K562 (cell line): Measurements from ENCODE around the gene PELI2. TPM values are rescaled to one million over a fixed set of nuclear protein-coding genes. Genes with fewer than 3 reads are reported as not detected.

ENCODE experiments used
- ATAC-seq: fragments of 200-7000 bp; cut with Tn5 transposase; 3 replicates; pipeline ENCODE4 v1.9.1; 2020; ENCODE audit warnings: moderate library complexity
- BruUV-seq: library from RNA; stranded (reverse); fragments of 400-500 nt; replicated peaks from 2 replicates; lab custom pipeline; 2021; lab: Mats Ljungman, UMichigan
- CTCF ChIA-PET: fragments of 300-600 bp; formaldehyde crosslinking; extraction: SDS; loops from one replicate; lab custom pipeline; 2021; ENCODE audit warnings: low intra/inter-chr PET ratio; lab: Yijun Ruan, JAX
- POLR2A ChIA-PET: fragments of 300-600, 350-650 bp; sonication (Branson Sonifier 250); formaldehyde crosslinking; extraction: SDS; loops from one replicate; lab custom pipeline; 2021; ENCODE audit warnings: antibody characterized with exemption, inconsistent platforms; lab: Yijun Ruan, JAX
- DNase-seq, 4 experiments: peaks; one replicate each; pipeline versions ENCODE4 v3.0.0 to v3.0.0-alpha.2; 2011 to 2018; ENCODE audit warnings: low spot score in 3 of 4, mixed read lengths in 3 of 4; ENCODE audit errors: extremely low read depth in 1 of 4
- FAIRE-seq: peaks from 2 replicates; lab custom pipeline; 2011; peaks lifted over from hg19 to GRCh38; lab: Jason Lieb, UNC
- H2AFZ ChIP-seq: 2 replicates; pipeline ENCODE4 v1.6.0; 2011; ENCODE audit warnings: low read depth, low read length, control low read depth, inconsistent platforms
- H3K27ac ChIP-seq: fragments of 200-600 bp; 3 replicates; pipeline ENCODE4 v1.8.0; 2011; ENCODE audit warnings: low read depth, mild to moderate bottlenecking, control low read depth, inconsistent platforms, low read length, moderate library complexity, mixed read lengths; ENCODE audit errors: extremely low read depth
- H3K27me3 ChIP-seq, 2 experiments: fragments of 300-600 bp in 1 of 2; 2 replicates in 1 of 2; 3 replicates in 1 of 2; pipeline versions ENCODE4 v1.6.0 to v1.8.0; 2011; ENCODE audit warnings: inconsistent platforms in 2 of 2, low read length in 2 of 2, mild to moderate bottlenecking in 1 of 2, mixed read lengths in 1 of 2, moderate library complexity in 1 of 2; ENCODE audit not compliant: control insufficient read depth in 2 of 2, insufficient read depth in 2 of 2
- H3K36me3 ChIP-seq: fragments of 300-600 bp; 3 replicates; pipeline ENCODE4 v1.8.0; 2011; ENCODE audit warnings: mild to moderate bottlenecking, low read length, inconsistent platforms; ENCODE audit not compliant: control insufficient read depth, insufficient read depth
- H3K4me1 ChIP-seq, 2 experiments: fragments of 200-600 bp in 1 of 2; replicated peaks in 1 of 2; 2 replicates in 1 of 2; 3 replicates in 1 of 2; pipeline versions ENCODE4 v1.5.1 to v1.8.0; 2011; ENCODE audit warnings: inconsistent platforms in 2 of 2, low read length in 2 of 2, mild to moderate bottlenecking in 1 of 2, mixed read lengths in 1 of 2, moderate library complexity in 1 of 2; ENCODE audit not compliant: control insufficient read depth in 2 of 2, insufficient read depth in 2 of 2
- H3K4me2 ChIP-seq: 2 replicates; pipeline ENCODE4 v1.6.1; 2011; ENCODE audit warnings: low read length, control low read depth, inconsistent platforms, mixed read lengths; ENCODE audit not compliant: insufficient read depth
- H3K4me3 ChIP-seq: fragments of 200-600 bp; sonication (generic), shearing (Covaris generic); 2 replicates; pipeline ENCODE4 v1.5.1; 2016; ENCODE audit warnings: control low read depth, inconsistent platforms
- H3K79me2 ChIP-seq: fragments of 200-600 bp; 3 replicates; pipeline ENCODE4 v1.8.0; 2011; ENCODE audit warnings: low read length, inconsistent platforms; ENCODE audit not compliant: control insufficient read depth, insufficient read depth
- H3K9ac ChIP-seq, 2 experiments: 2 replicates each; pipeline versions ENCODE4 v1.6.0 to v1.6.1; 2011; ENCODE audit warnings: low read depth in 2 of 2, low read length in 2 of 2, control low read depth in 1 of 2, inconsistent platforms in 1 of 2, mild to moderate bottlenecking in 1 of 2, mixed read lengths in 1 of 2; ENCODE audit not compliant: insufficient read depth in 1 of 2
- H3K9me1 ChIP-seq: one replicate; pipeline ENCODE4 v1.6.0; 2011; ENCODE audit warnings: inconsistent platforms, mild to moderate bottlenecking, low read length, moderate library complexity; ENCODE audit not compliant: control insufficient read depth, insufficient read depth
- H3K9me3 ChIP-seq: replicated peaks from 2 replicates; pipeline ENCODE4 v1.5.1; 2011; ENCODE audit warnings: low read depth, low read length, inconsistent platforms; ENCODE audit not compliant: control insufficient read depth, insufficient read depth
- H4K20me1 ChIP-seq: replicated peaks from 2 replicates; pipeline ENCODE4 v1.6.1; 2011; ENCODE audit warnings: low read length, inconsistent platforms, mixed read lengths; ENCODE audit not compliant: control insufficient read depth, insufficient read depth
- ATF7 ChIP-seq: fragments of 450-650 bp; IDR thresholded peaks from 2 replicates; pipeline ENCODE4 v1.7.1; 2014; ENCODE audit warnings: mild to moderate bottlenecking, moderate library complexity
- COPS2 ChIP-seq: fragments of 450-650 bp; conservative IDR thresholded peaks from 2 replicates; pipeline ENCODE4 v1.6.1; 2016; ENCODE audit warnings: mild to moderate bottlenecking, moderate library complexity
- WGBS: fragments of 100-300 bp; shearing (Covaris generic); methylation state at CpG from one replicate; pipeline ENCODE4 v1.1.6; 2016; ENCODE audit warnings: low coverage, mixed read lengths; ENCODE audit not compliant: insufficient coverage; ENCODE audit errors: missing lambda C conversion rate; 5-methylcytosine and 5-hydroxymethylcytosine counted together
- in situ Hi-C: fragments of 300-500 bp; cut with MboI; formaldehyde crosslinking; loops from 4 replicates; pipeline ENCODE4 v1.15.0; 2018; ENCODE audit warnings: inconsistent platforms, mixed read lengths
- intact Hi-C: fragments of 100-400 bp; cut with micrococcal nuclease; formaldehyde crosslinking; loops from 2 replicates; pipeline ENCODE4 v1.14.2; 2022
- polyA plus RNA-seq, 8 experiments: library from polyadenylated mRNA; depleted of rRNA in 4 of 8; stranded (reverse) in 5 of 8; unstranded in 3 of 8; fragments of >200 nt; fragmentation: Nextera tagmentation in 2 of 8; fragmentation: Illumina TruSeq in 1 of 8; extraction: Ambion mirVana in 2 of 8; extraction: Trizol in 1 of 8; gene quantifications; 2 replicates each; pipeline versions ENCODE4 v1.2.1 to v1.2.3, GENCODE V29; 2011 to 2014; ENCODE audit warnings: inconsistent platforms in 1 of 8, missing spikeins in 1 of 8
- total RNA-seq, 7 experiments: library from RNA; depleted of rRNA in 6 of 7; stranded (reverse); fragments of >200 nt in 6 of 7; fragmentation: Illumina TruSeq in 2 of 7; extraction: Trizol in 2 of 7; gene quantifications; 2 replicates each; pipeline versions ENCODE4 v1.2.1 to v1.2.3, GENCODE V29; 2011 to 2021; ENCODE audit warnings: low replicate concordance in 1 of 7
- TF ChIP-seq, protein P1 (sequence below): fragments of 250-450 bp; sonication (Bioruptor Pico); IDR thresholded peaks from 2 replicates; pipeline ENCODE4 v1.5.1; 2021; ENCODE audit warnings: mild to moderate bottlenecking

The PELI2 gene
- total and polyA plus RNA-seq, 9 of the 15 experiments (the other 6 are each of a cell fraction or from before 2014, with no cell fraction given), result 0.20 to 1.5 (median 0.44) TPM

DNA sequence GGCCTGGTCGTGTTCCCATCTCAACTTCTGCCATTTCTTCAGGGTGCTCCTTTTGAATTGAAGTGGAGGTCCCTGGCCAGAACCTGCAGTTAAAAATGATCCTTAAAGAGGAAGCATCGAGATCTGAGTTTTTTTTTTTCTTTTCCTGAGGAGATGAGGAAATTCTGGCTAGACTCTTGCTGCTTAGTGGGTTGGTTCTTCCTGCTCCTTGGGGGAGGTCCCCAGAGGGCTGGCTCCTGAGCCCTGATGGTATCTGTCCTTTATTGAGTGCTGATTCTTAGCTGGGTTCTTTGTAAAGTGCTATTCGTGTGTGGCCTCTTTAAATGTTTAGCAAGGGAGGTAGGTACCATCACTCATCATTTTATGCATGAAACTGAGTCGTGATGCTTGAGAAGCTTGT is 11.7 kb downstream of the PELI2 start:
- ATAC-seq (no peak), FAIRE-seq (no peak), DNase-seq (no peak)
- ChIA-PET CTCF (no interaction called here), POLR2A (no interaction called here)
- Histone ChIP-seq H3K4me2 (no peak overlapping the region), H3K27me3 (peaks cover 6 to 14% of the 10 kb centered on the region in 2 experiments; a peak in 4 of 5 replicates), H3K9me3 (no peaks in the 10 kb centered on the region), H2AFZ (no peak overlapping the region), H3K4me3 (no peak overlapping the region), H3K36me3 (no peaks in the 10 kb centered on the region), H4K20me1 (no peaks in the 10 kb centered on the region), H3K79me2 (no peaks in the 10 kb centered on the region), H3K9me1 (no peaks in the 10 kb centered on the region), H3K9ac (no peak overlapping the region), H3K27ac (no peak overlapping the region), H3K4me1 (no peaks in the 10 kb centered on the region)
- no TSS peak for BruUV-seq
- 0% methylated on average over 4 of the region's 4 CpGs for WGBS
- in situ Hi-C loops (no loop called here), intact Hi-C loops (no loop called here)
- TF ChIP-seq ATF7 (no peak), COPS2 (no peak)
- TF ChIP-seq, protein P1, sequence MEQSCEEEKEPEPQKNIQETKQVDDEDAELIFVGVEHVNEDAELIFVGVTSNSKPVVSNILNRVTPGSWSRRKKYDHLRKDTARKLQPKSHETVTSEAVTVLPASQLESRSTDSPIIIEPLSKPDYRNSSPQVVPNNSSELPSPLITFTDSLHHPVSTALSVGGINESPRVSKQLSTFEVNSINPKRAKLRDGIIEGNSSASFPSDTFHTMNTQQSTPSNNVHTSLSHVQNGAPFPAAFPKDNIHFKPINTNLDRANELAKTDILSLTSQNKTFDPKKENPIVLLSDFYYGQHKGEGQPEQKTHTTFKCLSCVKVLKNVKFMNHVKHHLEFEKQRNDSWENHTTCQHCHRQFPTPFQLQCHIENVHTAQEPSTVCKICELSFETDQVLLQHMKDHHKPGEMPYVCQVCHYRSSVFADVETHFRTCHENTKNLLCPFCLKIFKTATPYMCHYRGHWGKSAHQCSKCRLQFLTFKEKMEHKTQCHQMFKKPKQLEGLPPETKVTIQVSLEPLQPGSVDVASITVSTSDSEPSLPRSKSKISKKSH (CRISPR knock-in tag), result no peak
